ENCODE measurements around the gene PTPRM. TPM values are rescaled to one million over a fixed set of nuclear protein-coding genes. Genes with fewer than 3 reads are reported as not detected.

Gene PTPRM
- total RNA-seq, 1 donor from 2014 or later, result 71.3 TPM

GRCh38 chr18:7749008-7749405, 181.9 kb downstream of the PTPRM start:
- Mint-ChIP-seq H3K4me3 (no peak overlapping the region), H3K27ac (peak overlapping the region; percentile 68), H3K9me3 (peaks cover 19% of the 10 kb centered on the region), H3K4me1 (peaks cover 39% of the 10 kb centered on the region), H3K36me3 (peaks cover 23% of the 10 kb centered on the region), H3K27me3 (ENCODE audit: low read depth) (no peaks in the 10 kb centered on the region)
- DNase-seq (ENCODE audit: low spot score in 2 of 2, unreplicated experiment in 2 of 2), result no peak
- TF ChIP-seq CTCF (IDR thresholded peaks at IDR 0.05; ENCODE audit: unreplicated experiment), result no peak

GRCh38 chr18:7749510-7749981, 182.4 kb downstream of the PTPRM start:
- Mint-ChIP-seq H3K4me3 (no peak overlapping the region), H3K27me3 (ENCODE audit: low read depth) (no peaks in the 10 kb centered on the region), H3K4me1 (peaks cover 44% of the 10 kb centered on the region), H3K36me3 (peaks cover 22% of the 10 kb centered on the region), H3K9me3 (peaks cover 19% of the 10 kb centered on the region), H3K27ac (peak overlapping the region; percentile 82)
- no peak for DNase-seq (ENCODE audit: low spot score in 2 of 2, unreplicated experiment in 2 of 2)
- TF ChIP-seq CTCF (IDR thresholded peaks at IDR 0.05; ENCODE audit: unreplicated experiment), result no peak

GRCh38 chr18:7750095-7750663, 183.1 kb downstream of the PTPRM start:
- H3K36me3 Mint-ChIP-seq, result peaks cover 19% of the 10 kb centered on the region
- no peak for TF ChIP-seq CTCF (IDR thresholded peaks at IDR 0.05; ENCODE audit: unreplicated experiment)
- peaks cover 16% of the 10 kb centered on the region for H3K9me3 Mint-ChIP-seq
- H3K27me3 Mint-ChIP-seq (ENCODE audit: low read depth), result no peaks in the 10 kb centered on the region
- peaks cover 51% of the 10 kb centered on the region for H3K4me1 Mint-ChIP-seq
- peak overlapping the region; percentile 82 for H3K27ac Mint-ChIP-seq
- DNase-seq (ENCODE audit: low spot score in 2 of 2, unreplicated experiment in 2 of 2), result no peak
- H3K4me3 Mint-ChIP-seq, result no peak overlapping the region

GRCh38 chr18:7750966-7751365, 183.8 kb downstream of the PTPRM start:
- H3K27ac Mint-ChIP-seq, result peak overlapping the region; percentile 0
- DNase-seq (ENCODE audit: low spot score in 2 of 2, unreplicated experiment in 2 of 2), result no peak
- no peaks in the 10 kb centered on the region for H3K27me3 Mint-ChIP-seq (ENCODE audit: low read depth)
- H3K4me1 Mint-ChIP-seq, result peaks cover 59% of the 10 kb centered on the region
- H3K36me3 Mint-ChIP-seq, result peaks cover 12% of the 10 kb centered on the region
- no peak for TF ChIP-seq CTCF (IDR thresholded peaks at IDR 0.05; ENCODE audit: unreplicated experiment)
- no peak overlapping the region for H3K4me3 Mint-ChIP-seq
- peaks cover 8% of the 10 kb centered on the region for H3K9me3 Mint-ChIP-seq

GRCh38 chr18:7754258-7754657, 187.1 kb downstream of the PTPRM start:
- H3K36me3 Mint-ChIP-seq, result no peaks in the 10 kb centered on the region
- peak overlapping the region; percentile 27 for H3K27ac Mint-ChIP-seq
- DNase-seq (ENCODE audit: low spot score in 2 of 2, unreplicated experiment in 2 of 2), result no peak
- no peak overlapping the region for H3K4me3 Mint-ChIP-seq
- H3K4me1 Mint-ChIP-seq, result peaks cover 56% of the 10 kb centered on the region
- no peaks in the 10 kb centered on the region for H3K9me3 Mint-ChIP-seq
- no peak for TF ChIP-seq CTCF (IDR thresholded peaks at IDR 0.05; ENCODE audit: unreplicated experiment)
- no peaks in the 10 kb centered on the region for H3K27me3 Mint-ChIP-seq (ENCODE audit: low read depth)
